HG02870 (cell line): ENCODE results near the gene FDXACB1.

Experiments
- ATAC-seq: cut with Tn5 transposase; IDR thresholded peaks from one replicate; pipeline ENCODE4 v1.9.1; 2021; ENCODE audit warnings: mild to moderate bottlenecking, moderate library complexity; ENCODE audit not compliant: unreplicated experiment

The FDXACB1 gene

GRCh38 chr11:111845276-111846028 is 33.5 kb downstream of the FDXACB1 start:
- ATAC-seq, result no peak

- ATAC-seq, result no peak
Observed at GRCh38 chr11:111843661-111844060, 35.3 kb downstream of the FDXACB1 start.

- peak; percentile 50 for ATAC-seq
Observed at GRCh38 chr11:111841370-111842053, 37.5 kb downstream of the FDXACB1 start.

GRCh38 chr11:111840143-111840542 is 38.8 kb downstream of the FDXACB1 start:
- ATAC-seq, result no peak

DNA sequence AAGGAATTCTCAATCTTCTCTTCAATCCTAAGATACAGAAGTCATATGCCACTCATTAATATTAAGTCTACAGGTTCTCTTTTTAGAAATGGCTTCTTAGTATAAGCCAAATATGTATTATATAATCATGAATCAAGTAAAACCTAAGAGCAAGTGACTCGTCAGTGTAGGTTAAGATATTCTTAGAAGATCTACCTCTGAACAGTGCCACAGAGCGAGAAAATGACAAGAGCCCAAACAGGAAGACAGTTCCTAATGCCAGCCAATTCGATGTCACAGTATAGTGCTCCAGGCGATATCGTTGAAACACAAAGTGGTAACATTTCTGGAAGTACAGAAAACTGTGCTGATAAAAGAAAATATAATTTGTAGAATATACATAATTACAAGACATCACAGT is 40.9 kb downstream of the FDXACB1 start:
- ATAC-seq, result no peak

- ATAC-seq, result no peak
Observed at GRCh38 chr11:111837366-111837891, 41.5 kb downstream of the FDXACB1 start.

- peak; percentile 73 for ATAC-seq
Observed at GRCh38 chr11:111836721-111837120, 42.2 kb downstream of the FDXACB1 start.

DNA sequence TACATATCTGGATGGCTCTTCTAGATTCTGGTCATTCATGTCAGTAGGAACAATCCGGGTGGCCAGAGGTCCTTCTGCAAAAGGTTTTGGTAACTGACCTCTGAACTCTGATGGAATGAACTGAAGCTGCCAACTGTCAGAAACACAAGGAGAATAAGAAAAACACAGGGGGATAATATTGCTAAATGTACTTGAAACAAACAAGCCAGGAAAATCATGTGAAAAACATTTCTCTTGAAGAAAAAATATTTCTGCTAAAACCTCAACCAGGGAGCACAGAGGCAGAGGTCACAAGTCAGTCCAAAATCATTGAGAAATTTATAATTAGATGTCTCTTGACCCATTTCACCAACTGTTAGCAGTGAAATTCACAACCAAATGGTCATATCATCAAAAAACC is 42.8 kb downstream of the FDXACB1 start:
- ATAC-seq, result no peak

- no peak for ATAC-seq
Observed at GRCh38 chr11:111835665-111836064, 43.3 kb downstream of the FDXACB1 start.

- ATAC-seq, result no peak
Observed at GRCh38 chr11:111834432-111835163, 44.4 kb downstream of the FDXACB1 start.

- ATAC-seq, result no peak
Observed at GRCh38 chr11:111833524-111833923, 45.4 kb downstream of the FDXACB1 start.

DNA sequence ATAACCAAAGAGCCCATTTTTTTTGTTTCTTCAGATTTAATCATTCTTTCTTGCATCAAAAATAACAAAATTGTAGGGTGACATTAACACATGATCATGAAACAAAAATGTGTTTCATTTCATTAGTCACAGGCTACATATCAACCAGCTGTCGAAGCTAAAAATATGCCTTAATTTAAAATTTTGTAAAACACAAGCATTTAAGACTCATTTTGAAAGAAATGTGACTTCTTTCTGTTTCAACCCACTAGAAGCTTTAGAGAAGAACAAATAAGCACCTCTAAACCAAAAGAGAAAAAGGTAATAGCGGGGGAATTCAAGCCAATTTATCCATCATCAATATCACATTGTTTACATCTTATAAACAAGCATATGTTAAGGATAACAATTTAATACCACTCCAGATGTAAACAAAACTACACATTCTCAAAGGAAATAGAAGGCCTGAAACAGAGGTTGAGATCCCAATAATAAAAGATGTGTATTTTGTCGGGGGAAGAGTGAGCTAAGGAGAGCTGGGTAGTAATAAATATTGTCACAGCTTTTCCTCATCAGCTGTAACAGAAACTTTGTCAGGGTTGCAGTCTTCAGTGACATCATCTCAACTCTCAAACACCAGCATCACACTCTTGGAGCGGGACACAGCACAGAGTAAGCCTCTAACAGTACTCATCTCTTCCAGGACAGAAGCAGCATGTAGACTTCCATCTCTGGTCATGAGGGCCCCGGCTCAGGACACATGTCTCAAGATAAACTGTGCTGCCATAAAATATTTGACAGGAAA is 49.6 kb downstream of the FDXACB1 start:
- ATAC-seq, result peak; percentile 72

GRCh38 chr11:111826322-111826950 is 52.5 kb downstream of the FDXACB1 start:
- no peak for ATAC-seq
